DND-41 (cell line): ENCODE data around the gene ZBTB8B.

Experiments
- EZH2 ChIP-seq: IDR thresholded peaks from 3 replicates; pipeline ENCODE4 v1.6.1; 2012; ENCODE audit warnings: borderline replicate concordance, low read depth, mild to moderate bottlenecking, moderate library complexity, low read length, inconsistent platforms; ENCODE audit not compliant: severe bottlenecking
- TF ChIP-seq, protein P1 (sequence below): IDR thresholded peaks from 2 replicates; pipeline ENCODE4 v1.5.1; 2012; ENCODE audit warnings: borderline replicate concordance, low read length, moderate library complexity, mild to moderate bottlenecking; ENCODE audit not compliant: poor library complexity, severe bottlenecking; ENCODE audit errors: extremely low read depth

DNA sequence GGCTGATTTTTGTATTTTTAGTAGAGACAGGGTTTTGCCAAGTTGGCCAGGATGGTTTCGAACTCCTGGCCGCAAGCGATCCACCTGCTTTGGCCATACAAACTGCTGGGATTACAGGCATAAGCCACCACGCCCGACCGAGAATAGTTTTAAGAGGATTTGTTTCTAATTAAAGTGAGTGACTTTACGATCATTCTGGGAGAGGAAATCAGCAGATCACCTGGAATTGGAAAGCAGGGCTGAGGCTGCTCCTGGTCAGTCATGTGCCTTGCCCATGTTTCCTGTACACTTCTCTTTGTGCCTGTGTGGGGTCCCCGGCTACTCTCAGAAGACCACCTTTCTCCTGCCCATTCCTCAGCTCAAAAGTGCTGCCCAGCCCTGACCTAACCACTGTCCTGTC is 33.9 kb downstream of the ZBTB8B start:
- TF ChIP-seq, protein P1, sequence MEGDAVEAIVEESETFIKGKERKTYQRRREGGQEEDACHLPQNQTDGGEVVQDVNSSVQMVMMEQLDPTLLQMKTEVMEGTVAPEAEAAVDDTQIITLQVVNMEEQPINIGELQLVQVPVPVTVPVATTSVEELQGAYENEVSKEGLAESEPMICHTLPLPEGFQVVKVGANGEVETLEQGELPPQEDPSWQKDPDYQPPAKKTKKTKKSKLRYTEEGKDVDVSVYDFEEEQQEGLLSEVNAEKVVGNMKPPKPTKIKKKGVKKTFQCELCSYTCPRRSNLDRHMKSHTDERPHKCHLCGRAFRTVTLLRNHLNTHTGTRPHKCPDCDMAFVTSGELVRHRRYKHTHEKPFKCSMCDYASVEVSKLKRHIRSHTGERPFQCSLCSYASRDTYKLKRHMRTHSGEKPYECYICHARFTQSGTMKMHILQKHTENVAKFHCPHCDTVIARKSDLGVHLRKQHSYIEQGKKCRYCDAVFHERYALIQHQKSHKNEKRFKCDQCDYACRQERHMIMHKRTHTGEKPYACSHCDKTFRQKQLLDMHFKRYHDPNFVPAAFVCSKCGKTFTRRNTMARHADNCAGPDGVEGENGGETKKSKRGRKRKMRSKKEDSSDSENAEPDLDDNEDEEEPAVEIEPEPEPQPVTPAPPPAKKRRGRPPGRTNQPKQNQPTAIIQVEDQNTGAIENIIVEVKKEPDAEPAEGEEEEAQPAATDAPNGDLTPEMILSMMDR = no peak
- no peak for TF ChIP-seq EZH2
